Hepatic stellate cell (primary cell): ENCODE results near the gene RNGTT.
"Not testable (repeated sequence)": the region's sequence is repeated elsewhere in the genome, so short reads cannot be mapped to it uniquely, and the experiment has no call there.

Experiments
- DNase-seq: peaks from one replicate; pipeline ENCODE4 v3.0.0; 2011; ENCODE audit warnings: low spot score

The RNGTT gene

DNA sequence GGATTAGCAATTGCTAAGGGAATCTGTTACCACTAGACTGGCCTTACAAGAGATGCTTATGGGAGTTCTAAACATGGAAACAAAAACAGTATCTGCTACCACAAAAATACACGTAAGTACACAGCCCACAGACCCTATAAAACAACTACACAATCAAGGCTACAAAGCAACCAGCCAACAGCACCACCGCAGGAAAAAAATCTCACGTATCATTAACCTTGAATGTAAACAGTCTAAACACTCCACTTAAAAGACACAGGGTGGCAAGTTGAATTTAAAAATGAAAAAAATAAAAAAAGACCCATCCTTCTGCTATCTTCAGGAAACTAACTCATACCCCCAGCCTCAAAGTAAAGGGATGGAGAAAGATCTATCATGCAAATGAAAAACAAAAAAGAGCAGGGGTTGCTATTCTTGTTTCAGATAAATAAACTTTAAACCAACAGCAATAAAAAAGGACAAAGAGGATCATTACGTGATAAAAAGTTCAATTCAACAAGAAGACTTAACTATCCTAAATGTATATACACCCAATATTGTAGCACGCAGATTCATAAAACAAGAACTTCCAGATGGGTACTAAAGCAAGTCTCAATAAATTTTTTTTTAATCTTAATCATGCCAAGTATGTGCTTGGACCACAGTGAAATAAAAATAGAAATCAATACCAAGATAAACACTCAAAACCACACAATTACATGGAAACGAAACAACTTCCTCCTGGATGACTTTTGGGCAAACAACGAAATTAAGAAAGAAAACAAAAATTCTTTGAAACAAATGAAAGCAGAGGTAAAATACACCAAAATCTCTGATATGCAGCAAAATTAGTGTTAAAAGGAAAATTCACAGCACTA, 52.3 kb downstream of the RNGTT start:
- no peak for DNase-seq

DNA sequence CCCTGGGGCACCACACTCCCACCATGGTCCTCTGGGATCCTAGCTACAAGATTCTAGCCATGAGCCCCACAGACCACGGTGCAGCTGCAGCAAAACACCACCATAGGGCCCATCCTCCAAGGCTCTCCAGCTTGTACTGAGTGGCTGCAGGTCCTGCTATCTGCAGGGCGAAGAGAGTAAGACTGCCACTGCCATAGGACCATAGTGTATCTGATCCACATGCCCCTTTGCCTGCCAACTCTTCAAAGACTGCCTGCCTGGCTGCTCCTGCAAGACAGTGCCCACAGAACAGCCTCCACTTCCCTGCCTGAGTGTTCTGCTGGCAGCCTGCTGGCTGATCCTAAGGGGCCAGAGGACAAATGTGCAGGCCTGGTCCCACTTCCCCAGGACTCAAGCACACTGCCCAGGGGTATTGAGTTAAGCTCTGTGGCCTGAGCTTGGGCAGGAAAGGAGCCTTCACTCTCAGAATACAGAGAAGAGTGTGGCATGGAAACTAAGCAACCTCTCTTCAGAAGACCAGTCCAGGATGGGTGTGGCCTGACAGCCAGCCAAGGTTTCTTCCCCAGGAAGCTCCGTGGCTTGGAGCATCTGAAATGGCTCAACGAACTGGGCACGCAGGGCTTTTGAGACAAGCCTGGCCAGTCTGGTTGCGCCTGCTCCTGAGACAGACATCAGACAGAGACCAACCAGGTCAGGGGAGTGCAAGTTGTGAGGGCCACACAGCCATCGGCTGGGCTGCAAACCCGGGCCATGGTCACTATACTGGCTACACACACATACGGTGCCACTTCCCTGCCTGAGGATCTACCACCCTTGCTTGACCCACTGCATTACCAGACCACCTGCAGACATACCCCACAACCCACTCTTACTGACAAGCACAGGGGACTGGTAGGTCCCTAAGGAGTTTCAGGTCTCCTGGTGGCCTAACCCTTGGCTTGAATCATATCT, 54.5 kb downstream of the RNGTT start:
- DNase-seq, result no peak

DNA sequence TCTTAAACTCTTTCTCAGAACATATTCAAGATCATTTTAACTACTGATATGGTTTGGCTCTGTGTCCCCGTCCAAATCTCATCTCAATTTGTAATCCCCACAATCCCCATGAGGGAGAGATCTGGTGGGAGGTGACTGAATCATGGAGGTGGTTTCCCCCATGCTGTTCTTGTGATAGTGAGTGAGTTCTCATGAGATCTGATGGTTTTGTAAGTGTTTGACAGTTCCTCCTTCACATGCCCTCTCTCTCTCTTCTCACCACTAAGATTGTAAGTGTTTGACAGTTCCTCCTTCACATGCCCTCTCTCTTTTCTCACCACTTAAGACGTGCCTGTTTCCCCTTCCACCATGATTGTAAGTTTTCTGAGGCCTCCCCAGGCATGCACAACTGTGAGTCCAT, 56.3 kb downstream of the RNGTT start:
- DNase-seq, result not testable (repeated sequence)

- DNase-seq, result no peak
Measured at GRCh38 chr6:88899569-88900316, 63.7 kb downstream of the RNGTT start.

DNA sequence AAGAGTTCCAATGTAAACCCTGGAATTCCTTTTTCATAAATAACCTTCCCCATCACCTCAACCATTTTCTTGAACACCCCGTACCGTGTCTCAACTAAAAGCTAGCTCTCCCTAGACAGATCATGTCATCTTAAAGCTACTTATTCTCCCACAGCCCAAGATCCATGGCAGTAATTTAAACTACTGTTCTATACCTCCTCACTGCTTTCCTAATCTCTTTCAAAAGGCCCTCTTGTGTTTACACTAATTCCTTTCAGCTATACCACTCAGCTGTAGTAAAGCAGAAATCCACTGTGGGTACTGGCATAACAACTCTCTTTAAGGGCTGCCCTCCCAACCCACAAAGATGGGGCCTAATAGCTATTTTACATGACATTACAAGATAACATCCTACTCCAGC, 67.5 kb downstream of the RNGTT start:
- DNase-seq, result no peak

DNA sequence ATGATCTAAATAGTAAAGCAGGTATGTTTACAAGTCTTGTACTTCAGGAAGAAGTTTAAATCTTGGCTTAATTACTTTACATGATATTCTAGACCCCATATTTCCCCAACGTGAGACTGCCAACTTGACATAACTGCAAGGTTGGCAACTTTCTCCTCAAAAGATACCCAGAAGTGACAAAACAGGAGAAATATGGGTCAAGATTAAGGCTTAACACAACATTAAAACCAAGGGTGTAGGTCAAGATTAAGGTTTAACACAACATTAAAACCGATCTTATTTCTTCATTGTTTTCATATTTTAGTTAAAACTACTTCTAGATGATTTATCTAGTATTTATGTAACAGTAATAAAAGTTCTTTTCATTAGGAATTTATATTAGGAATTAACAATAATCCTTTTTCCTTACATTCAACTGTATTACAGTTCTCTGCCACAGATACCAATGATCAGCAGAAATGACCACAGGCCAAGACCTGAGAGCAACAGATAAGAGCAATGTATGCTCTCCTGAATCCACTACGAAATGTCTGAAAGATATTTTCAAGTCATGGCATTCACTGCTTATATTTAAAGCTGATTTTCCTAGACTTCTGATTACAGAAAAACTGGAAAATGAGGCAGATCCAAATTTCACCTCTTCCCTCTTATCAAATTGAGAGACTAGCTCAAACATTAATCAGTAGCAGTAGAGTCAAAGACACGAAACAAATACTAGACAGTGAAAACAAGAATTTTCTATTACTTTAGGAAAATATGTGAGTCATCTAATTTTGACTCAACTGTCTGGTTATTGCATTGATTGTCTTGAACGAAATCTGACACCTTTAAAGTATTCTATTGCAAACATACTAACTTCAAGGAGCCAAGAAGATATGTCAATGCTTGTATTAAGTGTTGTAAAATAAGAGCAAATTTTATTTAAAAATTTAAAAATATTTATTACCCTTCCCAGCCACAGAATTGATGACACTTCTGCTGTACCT, 72.3 kb downstream of the RNGTT start:
- no peak for DNase-seq

GRCh38 chr6:88890394-88890793, 73.0 kb downstream of the RNGTT start:
- DNase-seq, result no peak

GRCh38 chr6:88884361-88884760, 79.1 kb downstream of the RNGTT start:
- DNase-seq, result no peak

GRCh38 chr6:88882536-88882935, 80.9 kb downstream of the RNGTT start:
- DNase-seq, result no peak

DNA sequence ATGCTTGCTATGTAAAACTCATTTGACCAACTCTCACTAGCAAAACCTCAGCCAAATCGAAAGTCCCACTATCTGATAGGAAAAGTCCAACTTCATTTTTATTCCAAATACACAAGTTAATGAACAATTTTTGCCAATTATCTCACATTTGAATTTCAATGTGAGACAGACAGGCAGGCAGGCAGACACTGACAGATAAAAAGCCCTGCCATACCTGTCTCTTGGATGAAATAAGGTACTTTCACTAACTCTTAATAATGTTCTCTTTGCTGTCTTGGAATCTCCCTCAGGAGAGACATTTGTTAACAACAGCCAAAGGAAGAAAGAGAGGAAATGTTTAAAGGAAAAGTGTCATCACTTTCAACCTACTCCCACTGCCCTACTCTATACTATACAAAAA, 82.0 kb downstream of the RNGTT start:
- no peak for DNase-seq

DNA sequence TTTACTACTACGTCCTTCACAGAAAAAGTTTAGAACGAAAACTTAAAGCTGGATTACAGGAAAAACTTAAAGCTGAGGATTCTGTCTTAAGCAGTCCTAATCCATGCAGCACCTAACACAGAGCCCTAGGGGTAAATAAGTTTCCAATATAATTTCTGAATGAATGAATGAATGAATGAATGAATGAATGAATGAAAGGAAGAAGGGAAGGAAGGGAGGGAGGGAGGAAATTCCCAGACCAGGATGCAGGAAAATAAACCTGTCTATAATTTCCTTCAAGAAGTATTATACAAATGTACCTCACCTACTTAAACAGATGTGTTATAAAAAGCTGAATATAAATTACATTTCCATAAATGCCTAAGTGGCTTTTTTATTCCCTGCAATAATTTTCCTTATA, 83.4 kb downstream of the RNGTT start:
- DNase-seq, result no peak

DNA sequence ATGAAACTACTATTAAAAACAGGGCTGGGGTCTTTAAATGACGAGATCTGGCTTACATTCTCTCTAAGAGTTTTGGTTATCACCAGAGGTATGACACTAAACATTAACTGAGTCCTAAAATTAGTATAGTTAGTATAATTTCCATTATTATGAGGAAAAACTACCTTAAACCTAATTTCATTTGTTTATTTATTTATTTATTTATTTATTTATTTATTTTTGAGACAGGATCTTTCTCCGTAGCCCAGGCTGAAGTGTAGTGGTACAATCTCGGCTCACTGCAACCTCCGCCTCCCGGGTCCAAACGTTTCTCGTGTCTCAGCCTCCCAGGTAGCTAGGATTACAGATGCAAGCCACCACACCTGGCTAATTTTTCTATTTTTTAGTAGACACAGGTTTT, 85.5 kb downstream of the RNGTT start:
- no peak for DNase-seq

DNA sequence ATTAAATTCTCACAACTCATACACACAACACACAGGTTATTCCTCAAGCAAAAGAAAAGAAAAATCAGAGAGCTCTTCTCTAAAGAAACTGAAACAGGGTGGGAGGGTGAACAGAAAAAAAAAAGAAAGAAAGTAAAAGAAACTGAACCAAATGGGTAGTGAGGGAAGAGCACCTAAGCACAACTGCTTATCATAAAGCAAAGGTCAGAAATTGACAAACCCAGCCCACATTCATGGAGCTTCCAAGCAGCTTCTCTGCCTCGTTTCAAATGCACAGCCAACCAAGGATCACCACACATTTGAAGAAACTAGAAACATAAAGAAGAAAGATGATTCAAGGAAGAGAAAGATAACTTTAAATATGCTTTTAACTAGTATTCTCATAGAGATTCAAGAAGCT, 90.5 kb downstream of the RNGTT start:
- no peak for DNase-seq

- DNase-seq, result no peak
Measured at GRCh38 chr6:88871498-88871897, 91.9 kb downstream of the RNGTT start.

DNA sequence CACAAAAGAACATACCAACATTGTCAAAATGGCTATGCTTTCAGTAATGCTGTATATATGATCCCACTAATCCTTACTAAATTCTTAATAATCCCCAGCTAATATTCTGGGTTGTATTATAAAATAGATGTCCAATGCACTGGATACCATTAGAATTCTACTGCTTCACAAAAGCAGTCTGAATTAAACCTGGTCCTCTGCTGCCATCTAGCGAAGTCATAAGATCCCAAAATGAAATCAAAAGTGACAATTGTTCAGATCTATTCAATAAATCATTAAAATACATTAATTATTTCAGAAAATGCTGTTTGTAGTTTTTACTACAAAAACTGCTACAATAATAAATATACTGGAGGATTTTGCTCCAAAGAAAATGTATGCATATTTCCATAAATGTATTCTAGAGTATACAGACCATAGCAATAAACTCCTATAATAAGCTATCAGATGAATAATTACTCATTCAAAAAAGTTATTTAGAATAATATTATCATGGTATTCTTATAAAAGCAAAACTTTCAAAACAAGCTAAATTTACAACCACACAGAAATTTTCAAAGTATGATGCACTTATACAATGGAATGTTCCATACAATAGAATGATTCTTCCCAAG, 92.6 kb downstream of the RNGTT start:
- peak; percentile 2 for DNase-seq

DNA sequence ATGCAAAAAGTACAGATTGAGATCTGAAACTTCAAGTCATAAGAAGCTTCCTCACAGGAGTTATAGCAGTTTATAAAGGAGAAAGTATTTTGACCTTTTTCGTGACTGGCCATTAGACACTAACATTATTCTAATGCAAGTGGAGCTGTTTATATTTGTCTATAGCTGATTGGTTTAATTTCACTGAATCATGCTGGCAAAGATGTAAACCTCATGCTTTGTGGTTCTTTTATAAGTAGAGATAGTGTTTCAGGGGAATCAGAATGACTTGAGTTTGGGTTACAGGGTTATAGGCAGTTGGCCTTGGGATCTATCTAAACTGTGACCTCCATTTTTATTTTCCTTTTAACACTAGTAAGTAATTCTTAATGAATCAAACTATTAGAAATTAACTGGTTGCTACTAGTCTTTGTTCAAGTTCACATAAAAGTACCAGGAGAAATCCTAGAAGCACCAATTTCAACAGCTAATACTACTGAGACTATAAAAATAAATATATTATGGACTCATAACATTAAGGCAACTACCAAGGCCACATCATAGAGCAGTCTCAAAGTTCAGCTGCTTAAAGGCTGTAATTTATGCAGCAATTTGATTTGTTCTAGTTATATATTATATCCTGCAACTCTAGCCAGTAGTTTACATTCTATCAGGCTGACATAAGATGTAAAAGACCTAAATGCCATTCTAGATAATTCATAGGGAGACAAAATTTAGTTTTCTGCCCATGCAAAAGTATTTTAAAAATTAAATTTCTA, 94.0 kb downstream of the RNGTT start:
- no peak for DNase-seq

DNA sequence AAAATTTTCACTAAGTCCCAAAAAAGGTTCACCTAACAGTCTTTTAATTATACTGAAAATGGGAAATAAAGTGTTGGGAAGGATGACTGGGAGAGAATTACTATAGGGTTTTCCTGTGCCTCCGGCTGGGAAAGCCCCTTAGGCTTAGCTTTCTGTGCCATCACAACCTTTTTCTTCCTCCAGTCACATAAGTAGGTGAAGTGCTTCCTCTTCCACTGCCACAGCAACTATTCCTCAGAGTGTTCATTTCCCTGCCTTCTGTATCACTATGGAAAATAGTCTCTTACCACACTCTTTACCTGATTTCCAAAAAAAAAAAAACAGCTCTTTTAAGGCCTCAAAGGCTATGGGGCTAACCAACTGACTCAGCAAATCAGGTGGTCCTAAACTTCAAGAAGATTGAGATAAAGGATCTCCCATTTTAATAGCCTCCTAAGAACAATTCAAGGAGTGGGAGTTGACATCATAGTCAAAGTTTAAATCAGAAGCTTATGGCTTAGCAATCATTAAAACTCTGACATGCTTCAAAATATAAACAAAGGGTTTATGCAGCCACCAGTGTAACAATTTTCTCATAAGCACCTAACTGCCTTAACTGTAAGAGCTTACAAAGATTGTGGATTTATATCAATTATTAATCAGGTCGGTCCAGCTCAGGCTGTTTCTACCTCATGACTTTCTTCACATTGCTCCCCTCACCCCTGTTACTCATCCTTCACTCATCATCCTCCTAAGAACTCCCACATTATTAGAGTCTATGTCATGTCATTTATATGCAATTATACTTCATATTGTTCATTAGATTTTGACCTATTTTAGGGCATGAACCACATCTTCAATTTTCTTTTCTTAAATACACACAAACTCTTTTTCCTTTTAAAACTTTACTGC, 95.3 kb downstream of the RNGTT start:
- no peak for DNase-seq

DNA sequence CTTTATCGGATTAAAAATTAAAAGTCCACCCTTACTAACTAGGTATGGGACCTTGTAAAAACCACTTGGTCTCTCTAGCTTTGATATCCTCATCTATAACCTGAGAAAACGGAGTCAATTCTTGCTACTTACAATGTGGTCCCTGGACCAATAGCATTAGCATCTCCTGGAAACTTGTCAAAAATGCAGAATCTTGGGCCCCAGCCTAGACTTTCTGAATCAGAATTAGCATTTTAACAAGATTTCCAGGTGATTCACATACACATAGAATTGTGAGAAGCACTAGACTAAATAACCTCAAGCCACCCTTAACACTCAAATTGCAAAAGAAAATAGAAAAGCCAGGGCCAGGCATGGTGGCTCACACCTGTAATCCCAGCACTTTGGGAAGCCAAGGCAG, 96.6 kb downstream of the RNGTT start:
- no peak for DNase-seq

DNA sequence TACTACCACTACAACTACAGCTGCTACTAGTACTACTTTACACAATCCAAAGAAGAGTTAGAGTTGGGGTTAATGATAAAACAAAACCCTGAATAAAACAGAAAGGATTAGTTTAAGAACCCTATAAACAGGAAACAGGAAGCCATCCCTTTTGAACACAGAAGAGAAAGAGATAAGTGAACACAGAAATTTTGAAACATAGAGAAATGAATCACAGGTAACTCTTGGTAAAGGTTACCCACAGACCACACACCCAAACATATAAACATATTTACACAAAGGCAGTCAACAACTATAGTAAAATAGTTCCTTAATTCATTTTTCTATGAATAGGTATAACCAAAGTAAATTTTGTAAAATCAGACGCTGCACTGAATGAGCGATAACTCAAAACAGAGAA, 98.1 kb downstream of the RNGTT start:
- no peak for DNase-seq
